HG03159 (cell line): ENCODE data around the gene EEF1AKMT3.

Source experiments
- ATAC-seq: cut with Tn5 transposase; IDR thresholded peaks from one replicate; pipeline ENCODE4 v1.9.1; 2021; ENCODE audit warnings: mild to moderate bottlenecking, moderate library complexity; ENCODE audit not compliant: unreplicated experiment

Gene EEF1AKMT3

GRCh38 chr12:57782243-57782607 is 9.8 kb downstream of the EEF1AKMT3 start:
- peak; percentile 11 for ATAC-seq

- peak; percentile 78 for ATAC-seq
Measured at GRCh38 chr12:57782608-57783465, 10.4 kb downstream of the EEF1AKMT3 start, which contains the start of gene TSFM. TSFM (plus strand) TSS chr12:57782787; CDS start chr12:57782802, 15 bp downstream.

GRCh38 chr12:57783466-57783801 is 11.0 kb downstream of the EEF1AKMT3 start:
- no peak for ATAC-seq

- no peak for ATAC-seq
Measured at GRCh38 chr12:57783861-57784260, 11.4 kb downstream of the EEF1AKMT3 start.

GRCh38 chr12:57793920-57794319 is 21.5 kb downstream of the EEF1AKMT3 start:
- ATAC-seq: no peak

GRCh38 chr12:57795354-57795753 is 22.9 kb downstream of the EEF1AKMT3 start:
- ATAC-seq: no peak

- no peak for ATAC-seq
Measured at GRCh38 chr12:57796996-57797395, 24.6 kb downstream of the EEF1AKMT3 start.

GRCh38 chr12:57797933-57798332 is 25.5 kb downstream of the EEF1AKMT3 start:
- ATAC-seq: no peak

- ATAC-seq: no peak
Measured at GRCh38 chr12:57800965-57801364, 28.6 kb downstream of the EEF1AKMT3 start.

GRCh38 chr12:57802607-57803006 is 30.2 kb downstream of the EEF1AKMT3 start:
- no peak for ATAC-seq

GRCh38 chr12:57803319-57803893 is 31.0 kb downstream of the EEF1AKMT3 start:
- no peak for ATAC-seq

- no peak for ATAC-seq
Measured at GRCh38 chr12:57806677-57807076, 34.3 kb downstream of the EEF1AKMT3 start.

GRCh38 chr12:57807285-57807684 is 34.9 kb downstream of the EEF1AKMT3 start:
- no peak for ATAC-seq

GRCh38 chr12:57808351-57808750 is 35.9 kb downstream of the EEF1AKMT3 start:
- no peak for ATAC-seq

GRCh38 chr12:57809425-57809824 is 37.0 kb downstream of the EEF1AKMT3 start:
- no peak for ATAC-seq

GRCh38 chr12:57810450-57810849 is 38.0 kb downstream of the EEF1AKMT3 start:
- ATAC-seq: no peak

- no peak for ATAC-seq
Measured at GRCh38 chr12:57811028-57811755, 38.8 kb downstream of the EEF1AKMT3 start.

- ATAC-seq: no peak
Measured at GRCh38 chr12:57813111-57813970, 40.9 kb downstream of the EEF1AKMT3 start.

GRCh38 chr12:57813971-57814772 is 41.8 kb downstream of the EEF1AKMT3 start:
- no peak for ATAC-seq
